SH-SY5Y (cell line): ENCODE results near the gene ACKR4.

Experiments
- GATA2 ChIP-seq: IDR thresholded peaks from 2 replicates; pipeline ENCODE4 v1.6.1; 2011; ENCODE audit warnings: mild to moderate bottlenecking, low read depth, low read length
- GATA3 ChIP-seq: IDR thresholded peaks from 2 replicates; pipeline ENCODE4 v1.6.1; 2011; ENCODE audit warnings: low read depth, mild to moderate bottlenecking, low read length, moderate library complexity

- TF ChIP-seq GATA2 (no peak), GATA3 (no peak)
Observed at GRCh38 chr3:132593947-132594323, 3.1 kb upstream of the ACKR4 start.
